Uterus (tissue), 4 donors: ENCODE measurements around the gene LAMB2. TPM values are rescaled to one million over a fixed set of nuclear protein-coding genes. Genes with fewer than 3 reads are reported as not detected.

Experiments
- DNase-seq, 2 donors: peaks; one replicate each; pipeline ENCODE4 v3.0.0-alpha.2; 2019 to 2020
- H3K27ac ChIP-seq, 2 donors: fragments of 200-600 bp; sonication (generic); 1 replicate in 1 of 2; 2 replicates in 1 of 2; pipeline ENCODE4 v1.5.1; 2016 to 2018
- H3K27me3 ChIP-seq, 2 donors: fragments of 200-600 bp; sonication (generic); one replicate each; pipeline ENCODE4 v1.5.1; 2018 to 2019; ENCODE audit warnings: control low read depth in 1 of 2
- H3K36me3 ChIP-seq, 2 donors: fragments of 200-600 bp; sonication (generic); one replicate each; pipeline ENCODE4 v1.5.1; 2019; ENCODE audit warnings: control low read depth in 1 of 2
- H3K4me1 ChIP-seq, 2 donors: fragments of 200-600 bp; sonication (generic); one replicate each; pipeline ENCODE4 v1.5.1; 2018 to 2019; ENCODE audit warnings: control low read depth in 1 of 2
- H3K4me3 ChIP-seq, 2 donors: fragments of 200-600 bp; sonication (generic); 1 replicate in 1 of 2; 2 replicates in 1 of 2; pipeline ENCODE4 v1.5.1; 2018 to 2019; ENCODE audit warnings: mild to moderate bottlenecking in 1 of 2
- H3K9me3 ChIP-seq, 2 donors: fragments of 200-600 bp; sonication (generic); one replicate each; pipeline ENCODE4 v1.5.1; 2019; ENCODE audit warnings: control low read depth in 1 of 2
- POLR2A ChIP-seq, 2 donors: fragments of 450-650 bp; IDR thresholded peaks; one replicate each; pipeline ENCODE4 v1.6.1; 2016; ENCODE audit warnings: antibody characterized with exemption in 2 of 2, mild to moderate bottlenecking in 1 of 2, moderate library complexity in 1 of 2
- intact Hi-C: fragments of 100-400 bp; cut with DNase I; formaldehyde crosslinking; loops from one replicate; pipeline ENCODE4 v1.15.1; 2023; ENCODE audit warnings: low total_unique reads
- total RNA-seq, 4 donors: library from RNA; depleted of rRNA in 3 of 4; stranded (reverse); fragments of >200 nt in 3 of 4; gene quantifications; one replicate each; pipeline versions ENCODE4 v1.1.0 to v1.2.4, GENCODE V29; 2014 to 2023
- TF ChIP-seq, protein P1 (sequence below), 4 experiments: fragments of 200-600 bp in 2 of 4; fragments of 450-650 bp in 2 of 4; sonication (generic) in 2 of 4; IDR thresholded peaks; one replicate each; pipeline ENCODE4 v1.5.1; 2016 to 2019; ENCODE audit warnings: antibody characterized with exemption in 4 of 4, mild to moderate bottlenecking in 2 of 4, moderate library complexity in 1 of 4
- donor health status: DM: yes; HTN: yes; CAD: no.

LAMB2 gene
- total RNA-seq, 4 donors from 2014 or later = 387 to 604 (median 509) TPM

DNA sequence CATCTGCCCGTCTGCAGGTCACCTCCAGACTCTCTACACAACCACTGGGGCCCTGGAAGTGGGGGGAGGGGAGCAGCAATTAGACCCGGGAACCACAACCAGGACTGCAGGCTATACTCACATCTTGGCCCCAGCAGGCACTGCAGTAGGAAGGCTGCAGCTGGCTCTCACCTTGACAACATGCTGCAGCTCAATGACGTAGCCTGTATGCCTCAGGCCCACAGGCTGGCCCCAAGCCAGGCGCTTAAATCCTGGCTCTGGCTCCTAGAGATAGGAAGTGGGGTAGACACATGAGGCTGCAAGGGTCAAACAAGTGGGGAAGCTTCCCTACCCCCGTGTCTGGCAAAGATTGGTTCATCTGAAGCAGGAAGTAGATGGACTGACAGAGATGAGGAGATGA lies 34.4 kb downstream of the LAMB2 start:
- Histone ChIP-seq H3K27me3 (no peaks in the 10 kb centered on the region), H3K9me3 (no peaks in the 10 kb centered on the region), H3K27ac (no peak overlapping the region), H3K36me3 (no peaks in the 10 kb centered on the region), H3K4me1 (peaks cover 4 to 5% of the 10 kb centered on the region in 2 donors), H3K4me3 (no peak overlapping the region)
- no peak for DNase-seq
- TF ChIP-seq POLR2A (IDR thresholded peaks at IDR 0.05) = no peak
- TF ChIP-seq, protein P1, sequence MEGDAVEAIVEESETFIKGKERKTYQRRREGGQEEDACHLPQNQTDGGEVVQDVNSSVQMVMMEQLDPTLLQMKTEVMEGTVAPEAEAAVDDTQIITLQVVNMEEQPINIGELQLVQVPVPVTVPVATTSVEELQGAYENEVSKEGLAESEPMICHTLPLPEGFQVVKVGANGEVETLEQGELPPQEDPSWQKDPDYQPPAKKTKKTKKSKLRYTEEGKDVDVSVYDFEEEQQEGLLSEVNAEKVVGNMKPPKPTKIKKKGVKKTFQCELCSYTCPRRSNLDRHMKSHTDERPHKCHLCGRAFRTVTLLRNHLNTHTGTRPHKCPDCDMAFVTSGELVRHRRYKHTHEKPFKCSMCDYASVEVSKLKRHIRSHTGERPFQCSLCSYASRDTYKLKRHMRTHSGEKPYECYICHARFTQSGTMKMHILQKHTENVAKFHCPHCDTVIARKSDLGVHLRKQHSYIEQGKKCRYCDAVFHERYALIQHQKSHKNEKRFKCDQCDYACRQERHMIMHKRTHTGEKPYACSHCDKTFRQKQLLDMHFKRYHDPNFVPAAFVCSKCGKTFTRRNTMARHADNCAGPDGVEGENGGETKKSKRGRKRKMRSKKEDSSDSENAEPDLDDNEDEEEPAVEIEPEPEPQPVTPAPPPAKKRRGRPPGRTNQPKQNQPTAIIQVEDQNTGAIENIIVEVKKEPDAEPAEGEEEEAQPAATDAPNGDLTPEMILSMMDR (IDR thresholded peaks at IDR 0.05) = no peak
- intact Hi-C loops = no loop called here

- Histone ChIP-seq H3K27ac (peak within 1 kb of the TSS; percentile 91 to 94), H3K27me3 (no peaks in the 10 kb centered on the region), H3K9me3 (no peaks in the 10 kb centered on the region), H3K4me1 (peaks cover 4 to 11% of the 10 kb centered on the region in 2 donors), H3K36me3 (no peaks in the 10 kb centered on the region), H3K4me3 (peak within 1 kb of the TSS; percentile 65 to 89)
- TF ChIP-seq, protein P1 (IDR thresholded peaks at IDR 0.05) = peak; percentile 31 to 62 (median 46)
- peak; percentile 62 to 78 for TF ChIP-seq POLR2A (IDR thresholded peaks at IDR 0.05)
- peak; percentile 98 for DNase-seq
- intact Hi-C loops = no loop called here
These were observed 38.7 kb downstream of the LAMB2 start, which contains the start of gene QRICH1 for GRCh38 chr3:49093853-49094767. QRICH1 (minus strand) TSS chr3:49094071; CDS start chr3:49077017, 17,054 bp downstream.

- TF ChIP-seq POLR2A (IDR thresholded peaks at IDR 0.05) = no peak
- TF ChIP-seq, protein P1 (IDR thresholded peaks at IDR 0.05) = no peak
- intact Hi-C loops = no loop called here
These were observed 39.7 kb downstream of the LAMB2 start for GRCh38 chr3:49092938-49093852.

DNA sequence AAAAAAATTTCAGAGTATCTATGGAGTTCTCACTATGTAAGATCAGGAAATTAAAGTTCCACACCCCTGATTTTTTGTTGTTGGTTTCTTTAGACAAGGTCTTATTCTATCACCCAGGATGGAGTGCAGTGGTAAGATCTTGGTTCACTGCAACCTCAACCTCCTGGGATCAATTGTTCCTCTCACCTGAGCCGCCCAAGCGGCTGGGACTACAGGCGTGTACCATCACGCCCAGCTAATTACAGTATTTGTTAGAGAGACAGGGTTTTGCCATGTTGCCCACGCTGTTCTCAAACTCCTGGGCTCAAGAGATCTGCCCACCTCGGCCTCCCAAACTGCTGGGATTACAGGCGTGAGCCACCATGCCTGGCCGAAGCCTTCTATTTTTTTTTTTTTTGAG lies 51.4 kb downstream of the LAMB2 start:
- DNase-seq = no peak
- Histone ChIP-seq H3K9me3 (no peaks in the 10 kb centered on the region), H3K4me1 (no peaks in the 10 kb centered on the region), H3K27me3 (no peaks in the 10 kb centered on the region), H3K36me3 (no peaks in the 10 kb centered on the region), H3K27ac (no peak overlapping the region), H3K4me3 (no peak overlapping the region)
- TF ChIP-seq, protein P1 (IDR thresholded peaks at IDR 0.05) = no peak
- TF ChIP-seq POLR2A (IDR thresholded peaks at IDR 0.05) = no peak
- intact Hi-C loops = no loop called here

More at GRCh38 chr3:49092938-49093852, 39.7 kb downstream of the LAMB2 start:
- no peaks in the 10 kb centered on the region for H3K36me3 ChIP-seq
- H3K4me1 ChIP-seq = peaks cover 4 to 11% of the 10 kb centered on the region in 2 donors
- no peaks in the 10 kb centered on the region for H3K9me3 ChIP-seq
- H3K4me3 ChIP-seq = peak overlapping the region; percentile 65 to 89
- peak; percentile 58 to 74 for DNase-seq
- peak overlapping the region; percentile 91 to 94 for H3K27ac ChIP-seq
- no peaks in the 10 kb centered on the region for H3K27me3 ChIP-seq
